ENCODE measurements around the gene SERPINA6. TPM values are rescaled to one million over a fixed set of nuclear protein-coding genes. Genes with fewer than 3 reads are reported as not detected.

The SERPINA6 gene
- total RNA-seq, 1 donor from 2014 or later: not detected

DNA sequence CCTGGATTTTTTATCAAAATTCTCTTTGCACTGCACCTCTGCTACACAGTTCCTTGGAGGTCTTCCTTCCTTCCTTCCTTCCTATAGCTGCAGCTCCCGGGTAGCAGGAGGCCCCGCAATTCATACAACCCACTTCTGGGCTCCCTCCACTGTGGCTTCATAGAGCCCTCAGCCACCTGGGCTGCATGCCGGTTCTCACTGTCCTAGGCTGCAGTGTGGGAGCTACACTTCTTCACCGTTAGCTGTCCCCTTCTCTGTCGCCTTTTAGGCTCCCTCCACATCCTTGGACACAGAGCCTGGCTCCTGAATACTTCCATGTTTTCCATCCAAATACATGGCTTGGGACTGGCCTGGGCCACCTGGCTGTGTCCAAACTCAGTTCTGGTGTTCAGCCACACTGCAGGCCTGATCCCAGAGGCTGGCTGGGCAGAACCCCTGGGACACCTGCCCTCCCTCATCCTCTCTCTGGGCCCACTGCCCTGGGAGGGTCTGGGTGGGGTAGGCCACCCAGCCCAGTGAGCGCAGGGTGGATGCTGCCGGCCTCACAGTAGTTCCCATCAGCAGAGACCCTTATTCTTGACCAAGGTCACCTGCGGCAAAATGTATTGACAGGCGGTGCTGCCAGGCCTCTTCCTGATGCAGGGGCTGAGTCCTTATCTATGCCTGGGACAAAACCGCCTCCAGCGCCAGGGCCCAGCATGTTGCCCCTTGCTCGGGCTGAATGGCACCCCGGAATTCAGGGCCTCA, 31.8 kb downstream of the SERPINA6 start:
- TF ChIP-seq, protein P1, sequence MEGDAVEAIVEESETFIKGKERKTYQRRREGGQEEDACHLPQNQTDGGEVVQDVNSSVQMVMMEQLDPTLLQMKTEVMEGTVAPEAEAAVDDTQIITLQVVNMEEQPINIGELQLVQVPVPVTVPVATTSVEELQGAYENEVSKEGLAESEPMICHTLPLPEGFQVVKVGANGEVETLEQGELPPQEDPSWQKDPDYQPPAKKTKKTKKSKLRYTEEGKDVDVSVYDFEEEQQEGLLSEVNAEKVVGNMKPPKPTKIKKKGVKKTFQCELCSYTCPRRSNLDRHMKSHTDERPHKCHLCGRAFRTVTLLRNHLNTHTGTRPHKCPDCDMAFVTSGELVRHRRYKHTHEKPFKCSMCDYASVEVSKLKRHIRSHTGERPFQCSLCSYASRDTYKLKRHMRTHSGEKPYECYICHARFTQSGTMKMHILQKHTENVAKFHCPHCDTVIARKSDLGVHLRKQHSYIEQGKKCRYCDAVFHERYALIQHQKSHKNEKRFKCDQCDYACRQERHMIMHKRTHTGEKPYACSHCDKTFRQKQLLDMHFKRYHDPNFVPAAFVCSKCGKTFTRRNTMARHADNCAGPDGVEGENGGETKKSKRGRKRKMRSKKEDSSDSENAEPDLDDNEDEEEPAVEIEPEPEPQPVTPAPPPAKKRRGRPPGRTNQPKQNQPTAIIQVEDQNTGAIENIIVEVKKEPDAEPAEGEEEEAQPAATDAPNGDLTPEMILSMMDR (IDR thresholded peaks at IDR 0.05; ENCODE audit: insufficient read depth, low read length, poor library complexity, severe bottlenecking): no peak
- DNase-seq (ENCODE audit: low read depth): no peak
- H3K27me3 ChIP-seq (ENCODE audit: control insufficient read depth, insufficient read depth, low read length): no peaks in the 10 kb centered on the region
- H3K36me3 ChIP-seq (ENCODE audit: control insufficient read depth, insufficient read depth, low read length): no peaks in the 10 kb centered on the region
- no peak overlapping the region for H3K4me3 ChIP-seq (ENCODE audit: low read depth, low read length)

DNA sequence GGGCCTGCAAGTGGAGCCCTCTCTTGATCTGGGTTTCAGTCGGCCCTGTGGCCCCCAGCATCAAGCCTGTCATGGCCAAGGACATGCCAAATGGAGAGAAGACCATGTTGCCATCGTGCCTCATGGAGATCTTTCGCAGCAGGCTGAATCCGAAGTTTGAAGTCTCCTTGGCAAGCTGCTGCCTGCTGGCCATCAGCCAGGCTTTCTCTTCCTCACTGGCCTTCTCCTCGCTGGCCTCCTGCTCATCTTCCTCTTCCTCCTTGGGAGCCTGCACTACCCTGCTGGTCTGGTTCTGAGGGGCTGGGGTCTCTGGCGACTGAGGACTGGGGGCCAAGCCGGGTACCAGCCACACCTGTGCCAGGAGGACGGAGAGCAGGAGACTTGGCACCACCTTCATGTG, 32.9 kb downstream of the SERPINA6 start:
- no peaks in the 10 kb centered on the region for H3K27me3 ChIP-seq (ENCODE audit: control insufficient read depth, insufficient read depth, low read length)
- TF ChIP-seq, protein P1 (IDR thresholded peaks at IDR 0.05; ENCODE audit: insufficient read depth, low read length, poor library complexity, severe bottlenecking): no peak
- H3K36me3 ChIP-seq (ENCODE audit: control insufficient read depth, insufficient read depth, low read length): no peaks in the 10 kb centered on the region
- no peak overlapping the region for H3K4me3 ChIP-seq (ENCODE audit: low read depth, low read length)
- no peak for DNase-seq (ENCODE audit: low read depth)

DNA sequence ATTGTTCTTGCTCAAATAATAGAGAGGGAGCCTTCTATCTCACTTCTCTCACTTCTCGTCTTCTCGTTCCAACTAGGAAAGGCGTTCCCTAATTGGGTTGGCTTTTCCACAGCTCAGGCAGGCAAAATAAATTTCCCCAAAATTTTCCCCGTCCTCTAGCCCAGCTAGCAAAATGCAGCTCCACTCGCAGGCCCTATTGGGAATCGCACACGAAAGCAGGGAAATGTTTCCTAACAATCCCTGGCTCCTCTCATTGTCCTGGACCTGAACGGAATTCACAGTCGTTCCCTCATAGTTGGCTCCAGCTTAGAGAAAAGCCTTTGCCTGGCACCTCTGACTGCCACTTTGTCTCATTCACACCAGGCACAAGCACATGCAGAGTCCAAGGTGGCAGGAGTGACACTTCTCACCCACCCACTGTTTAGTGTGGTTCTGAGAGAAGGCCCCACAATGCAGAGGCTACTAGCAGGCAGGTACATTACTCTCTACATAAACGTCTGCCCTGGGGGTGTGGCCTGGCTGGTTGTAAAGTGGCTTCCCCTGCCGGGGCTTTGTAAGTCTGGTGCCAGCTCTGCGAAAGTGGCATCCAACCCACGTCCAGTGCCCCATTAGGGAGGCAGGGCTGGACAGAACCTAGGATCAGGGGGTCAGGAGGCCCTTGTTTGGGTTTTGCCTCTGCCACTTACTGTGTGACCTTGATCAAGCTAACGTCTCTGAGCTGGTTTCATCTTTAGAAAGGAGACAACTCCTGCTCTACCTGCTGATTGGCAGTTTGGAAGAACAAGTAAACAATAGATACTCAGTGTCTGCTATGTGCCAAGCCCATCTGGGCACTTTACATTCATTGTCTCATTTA, 34.3 kb downstream of the SERPINA6 start:
- DNase-seq (ENCODE audit: low read depth): no peak
- Histone ChIP-seq H3K27me3 (ENCODE audit: control insufficient read depth, insufficient read depth, low read length) (no peaks in the 10 kb centered on the region), H3K4me3 (ENCODE audit: low read depth, low read length) (no peak overlapping the region), H3K36me3 (ENCODE audit: control insufficient read depth, insufficient read depth, low read length) (no peaks in the 10 kb centered on the region)
- TF ChIP-seq, protein P1 (IDR thresholded peaks at IDR 0.05; ENCODE audit: insufficient read depth, low read length, poor library complexity, severe bottlenecking): no peak

DNA sequence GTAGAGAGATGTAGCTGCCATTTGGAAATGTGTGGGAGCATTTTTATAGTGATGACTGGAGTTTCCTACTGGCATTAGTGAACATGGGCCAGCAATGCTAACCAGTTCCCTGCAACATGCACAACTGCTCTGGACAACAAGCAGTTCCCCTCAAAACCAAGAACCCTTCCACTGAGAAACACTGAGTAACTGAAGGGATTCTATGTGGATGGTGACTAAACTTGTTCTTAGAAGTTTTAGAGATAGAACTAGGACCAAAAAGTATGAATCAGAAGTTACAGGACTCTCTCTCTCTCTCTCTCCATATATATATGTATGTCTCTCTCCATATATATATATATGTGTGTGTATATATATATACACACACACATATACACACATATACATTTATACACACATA, 38.0 kb downstream of the SERPINA6 start:
- no peak overlapping the region for H3K4me3 ChIP-seq (ENCODE audit: low read depth, low read length)
- TF ChIP-seq, protein P1 (IDR thresholded peaks at IDR 0.05; ENCODE audit: insufficient read depth, low read length, poor library complexity, severe bottlenecking): no peak
- no peaks in the 10 kb centered on the region for H3K36me3 ChIP-seq (ENCODE audit: control insufficient read depth, insufficient read depth, low read length)
- no peaks in the 10 kb centered on the region for H3K27me3 ChIP-seq (ENCODE audit: control insufficient read depth, insufficient read depth, low read length)
- DNase-seq (ENCODE audit: low read depth): no peak

DNA sequence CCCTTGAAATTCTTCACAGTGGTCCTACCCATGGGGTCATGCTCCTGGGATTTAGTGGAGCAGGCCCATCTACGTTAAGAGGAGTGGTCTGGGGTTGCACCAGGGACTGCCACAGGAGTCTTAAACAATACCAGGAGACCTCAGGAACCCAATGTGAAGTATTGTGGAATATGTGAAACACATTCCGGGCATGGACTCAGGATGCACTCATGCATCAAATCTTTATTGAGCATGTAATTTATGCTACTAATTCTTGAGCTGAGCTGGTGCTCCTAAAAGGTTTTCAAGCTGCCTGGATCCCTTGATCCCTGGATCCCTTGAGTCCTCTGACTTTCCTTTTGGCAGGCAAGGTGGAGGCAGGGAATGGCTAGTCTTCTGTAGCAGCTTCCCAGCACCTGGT, 38.9 kb downstream of the SERPINA6 start:
- TF ChIP-seq, protein P1 (IDR thresholded peaks at IDR 0.05; ENCODE audit: insufficient read depth, low read length, poor library complexity, severe bottlenecking): no peak
- Histone ChIP-seq H3K27me3 (ENCODE audit: control insufficient read depth, insufficient read depth, low read length) (no peaks in the 10 kb centered on the region), H3K4me3 (ENCODE audit: low read depth, low read length) (no peak overlapping the region), H3K36me3 (ENCODE audit: control insufficient read depth, insufficient read depth, low read length) (no peaks in the 10 kb centered on the region)
- no peak for DNase-seq (ENCODE audit: low read depth)

Measured in kidney epithelial cell (primary cell).